CD8-positive, alpha-beta memory T cell (primary cell): Measurements from ENCODE around the gene TNPO3. TPM values are rescaled to one million over a fixed set of nuclear protein-coding genes. Genes with fewer than 3 reads are reported as not detected.
A peak's percentile ranks its signal among the peaks of the same experiment; 100 is the strongest.

Experiments
- CTCF ChIA-PET: fragments of 350-600 bp; sonication (Branson Sonifier 250); formaldehyde crosslinking; loops from one replicate; lab custom pipeline; 2021; ENCODE audit warnings: antibody characterized with exemption; lab: Charles Lee
- POLR2A ChIA-PET: fragments of 350-600 bp; sonication (Branson Sonifier 250); formaldehyde crosslinking; loops from one replicate; lab custom pipeline; 2021; ENCODE audit warnings: antibody characterized with exemption; lab: Charles Lee
- DNase-seq, 5 donors: peaks; one replicate each; pipeline versions ENCODE4 v3.0.0 to v3.0.0-alpha.2; 2020 to 2022; ENCODE audit warnings: mixed read lengths in 1 of 5
- H3K27ac ChIP-seq: one replicate; pipeline ENCODE4 v1.7.0; 2013; ENCODE audit warnings: low read depth, mild to moderate bottlenecking, low read length, moderate library complexity
- H3K27me3 ChIP-seq: 2 replicates; pipeline ENCODE4 v1.7.0; 2013; ENCODE audit warnings: low read length, mild to moderate bottlenecking; ENCODE audit not compliant: insufficient read depth, poor library complexity, severe bottlenecking
- H3K36me3 ChIP-seq: 2 replicates; pipeline ENCODE4 v1.7.0; 2013; ENCODE audit warnings: mild to moderate bottlenecking, low read length, moderate library complexity; ENCODE audit not compliant: insufficient read depth
- H3K4me1 ChIP-seq: 2 replicates; pipeline ENCODE4 v1.7.0; 2013; ENCODE audit warnings: mild to moderate bottlenecking, low read length, moderate library complexity; ENCODE audit not compliant: insufficient read depth
- H3K4me3 ChIP-seq: 2 replicates; pipeline ENCODE4 v1.7.0; 2013; ENCODE audit warnings: mild to moderate bottlenecking, low read length
- H3K9me3 ChIP-seq: 2 replicates; pipeline ENCODE4 v1.7.0; 2013; ENCODE audit warnings: mild to moderate bottlenecking, low read length
- H3K27ac Mint-ChIP-seq, 8 donors: one replicate each; pipeline ENCODE4 v1.8.0; 2020 to 2021; ENCODE audit warnings: mixed read lengths in 8 of 8, mild to moderate bottlenecking in 6 of 8, inconsistent platforms in 3 of 8, moderate library complexity in 3 of 8
- H3K27me3 Mint-ChIP-seq, 2 donors: one replicate each; pipeline ENCODE4 v1.8.0; 2020 to 2021; ENCODE audit warnings: mixed read lengths in 2 of 2, mild to moderate bottlenecking in 1 of 2, moderate library complexity in 1 of 2
- H3K36me3 Mint-ChIP-seq, 3 donors: one replicate each; pipeline ENCODE4 v1.8.0; 2020 to 2021; ENCODE audit warnings: mixed read lengths in 3 of 3, inconsistent platforms in 1 of 3, mild to moderate bottlenecking in 1 of 3
- H3K4me1 Mint-ChIP-seq, 3 donors: one replicate each; pipeline ENCODE4 v1.8.0; 2020 to 2021; ENCODE audit warnings: mixed read lengths in 3 of 3, inconsistent platforms in 1 of 3, mild to moderate bottlenecking in 1 of 3
- H3K4me3 Mint-ChIP-seq, 7 donors: one replicate each; pipeline ENCODE4 v1.8.0; 2020 to 2021; ENCODE audit warnings: mixed read lengths in 7 of 7, mild to moderate bottlenecking in 6 of 7, moderate library complexity in 4 of 7, inconsistent platforms in 2 of 7
- H3K9me3 Mint-ChIP-seq, 5 donors: one replicate each; pipeline ENCODE4 v1.8.0; 2020 to 2022; ENCODE audit warnings: mixed read lengths in 5 of 5, mild to moderate bottlenecking in 3 of 5, moderate library complexity in 2 of 5, inconsistent platforms in 1 of 5
- polyA plus RNA-seq: library from polyadenylated mRNA; unstranded; fragments of 300-500 nt; fragmentation: Illumina TruSeq; gene quantifications from one replicate; pipeline ENCODE4 v1.2.3, GENCODE V29; 2021
- total RNA-seq, 2 experiments: library from RNA; stranded (reverse); gene quantifications; one replicate each; pipeline ENCODE4 v1.2.3, GENCODE V29; 2021

The TNPO3 gene
- total RNA-seq (10 to 100 TPM; 80.5 to 82.1 TPM), polyA plus RNA-seq (43.1 TPM)

GRCh38 chr7:129054438-129055293 lies at the start of gene TNPO3:
TNPO3 (minus strand) TSS chr7:129055111; CDS start chr7:129054770, 341 bp downstream.
- ChIA-PET POLR2A (interaction anchor here (0.9 kb wide), 2 partner anchors 9 to 12 kb away, joined by 3 to 6 read pairs; no protein-coding TSS in a partner anchor), CTCF (interaction anchor here (1.2 to 1.9 kb wide), 2 partner anchors 37 to 171 kb away, joined by 3 to 7 read pairs; no protein-coding TSS in a partner anchor)
- DNase-seq, result peak; percentile 85 to 92 (median 86)
- H3K36me3 Mint-ChIP-seq, result peaks cover 0 to 36% (median 1%) of the 10 kb centered on the region in 3 donors
- Histone ChIP-seq H3K36me3 (no peaks in the 10 kb centered on the region), H3K4me3 (peak within 1 kb of the TSS; percentile 90), H3K9me3 (no peaks in the 10 kb centered on the region), H3K27ac (peak within 1 kb of the TSS; percentile 97), H3K27me3 (no peaks in the 10 kb centered on the region), H3K4me1 (peaks cover 31% of the 10 kb centered on the region)
- H3K4me1 Mint-ChIP-seq, result peaks cover 34 to 48% (median 47%) of the 10 kb centered on the region in 3 donors
- peak within 1 kb of the TSS; percentile 91 to 99 (median 96) for H3K4me3 Mint-ChIP-seq
- peak within 1 kb of the TSS; percentile 90 to 100 (median 99) for H3K27ac Mint-ChIP-seq
- H3K27me3 Mint-ChIP-seq, result peaks cover 6 to 14% of the 10 kb centered on the region in 2 donors
- no peaks in the 10 kb centered on the region for H3K9me3 Mint-ChIP-seq

- Histone ChIP-seq H3K9me3 (no peaks in the 10 kb centered on the region), H3K4me3 (no peak overlapping the region), H3K27ac (no peak overlapping the region), H3K27me3 (no peaks in the 10 kb centered on the region), H3K36me3 (no peaks in the 10 kb centered on the region), H3K4me1 (no peaks in the 10 kb centered on the region)
- no peak overlapping the region for H3K27ac Mint-ChIP-seq
- H3K27me3 Mint-ChIP-seq, result peaks cover 2 to 6% of the 10 kb centered on the region in 2 donors
- ChIA-PET CTCF (no interaction called here), POLR2A (no interaction called here)
- no peak overlapping the region for H3K4me3 Mint-ChIP-seq
- DNase-seq, result no peak
- no peaks in the 10 kb centered on the region for H3K36me3 Mint-ChIP-seq
- no peaks in the 10 kb centered on the region for H3K9me3 Mint-ChIP-seq
- no peaks in the 10 kb centered on the region for H3K4me1 Mint-ChIP-seq
These were observed 48.8 kb upstream of the TNPO3 start for GRCh38 chr7:129103561-129104324.

GRCh38 chr7:129101746-129102145 lies 46.8 kb upstream of the TNPO3 start:
- H3K4me3 Mint-ChIP-seq, result no peak overlapping the region
- DNase-seq, result no peak
- no peaks in the 10 kb centered on the region for H3K4me1 Mint-ChIP-seq
- no peak overlapping the region for H3K27ac Mint-ChIP-seq
- peaks cover 0 to 4% of the 10 kb centered on the region in 2 donors for H3K27me3 Mint-ChIP-seq
- Histone ChIP-seq H3K36me3 (no peaks in the 10 kb centered on the region), H3K9me3 (no peaks in the 10 kb centered on the region), H3K27ac (no peak overlapping the region), H3K4me3 (no peak overlapping the region), H3K27me3 (no peaks in the 10 kb centered on the region), H3K4me1 (no peaks in the 10 kb centered on the region)
- ChIA-PET CTCF (interaction anchor here (1.9 kb wide), 1 partner anchor 11 kb away, joined by 11 read pairs; no protein-coding TSS in a partner anchor), POLR2A (no interaction called here)
- H3K9me3 Mint-ChIP-seq, result no peaks in the 10 kb centered on the region
- no peaks in the 10 kb centered on the region for H3K36me3 Mint-ChIP-seq

- Histone ChIP-seq H3K4me1 (peaks cover 1% of the 10 kb centered on the region), H3K9me3 (no peaks in the 10 kb centered on the region), H3K36me3 (no peaks in the 10 kb centered on the region), H3K27ac (no peak overlapping the region), H3K27me3 (no peaks in the 10 kb centered on the region), H3K4me3 (no peak overlapping the region)
- Mint-ChIP-seq H3K27ac (no peak overlapping the region), H3K4me3 (no peak overlapping the region), H3K9me3 (no peaks in the 10 kb centered on the region), H3K4me1 (peaks cover 0 to 3% (median 0%) of the 10 kb centered on the region in 3 donors), H3K36me3 (no peaks in the 10 kb centered on the region), H3K27me3 (peaks cover 0 to 6% of the 10 kb centered on the region in 2 donors)
- no peak for DNase-seq
- ChIA-PET CTCF (interaction anchor here (1.9 kb wide), 1 partner anchor 10 kb away, joined by 11 read pairs; no protein-coding TSS in a partner anchor), POLR2A (no interaction called here)
These were observed 45.9 kb upstream of the TNPO3 start for GRCh38 chr7:129100827-129101166.

- no peaks in the 10 kb centered on the region for H3K36me3 Mint-ChIP-seq
- no peak overlapping the region for H3K27ac Mint-ChIP-seq
- Histone ChIP-seq H3K4me3 (no peak overlapping the region), H3K36me3 (no peaks in the 10 kb centered on the region), H3K9me3 (no peaks in the 10 kb centered on the region), H3K27ac (no peak overlapping the region), H3K27me3 (no peaks in the 10 kb centered on the region), H3K4me1 (peaks cover 13% of the 10 kb centered on the region)
- H3K4me3 Mint-ChIP-seq, result no peak overlapping the region
- no peaks in the 10 kb centered on the region for H3K9me3 Mint-ChIP-seq
- CTCF ChIA-PET, result interaction anchor here (2.1 kb wide), 1 partner anchor 9 kb away, joined by 5 read pairs; no protein-coding TSS in a partner anchor
- peaks cover 0 to 6% of the 10 kb centered on the region in 2 donors for H3K27me3 Mint-ChIP-seq
- peaks cover 7 to 12% (median 8%) of the 10 kb centered on the region in 3 donors for H3K4me1 Mint-ChIP-seq
- POLR2A ChIA-PET, result no interaction called here
- DNase-seq, result no peak
These were observed 43.6 kb upstream of the TNPO3 start for GRCh38 chr7:129098409-129099084.

- Histone ChIP-seq H3K4me3 (no peak overlapping the region), H3K9me3 (no peaks in the 10 kb centered on the region), H3K4me1 (peaks cover 13% of the 10 kb centered on the region), H3K36me3 (no peaks in the 10 kb centered on the region), H3K27me3 (no peaks in the 10 kb centered on the region), H3K27ac (no peak overlapping the region)
- CTCF ChIA-PET, result no interaction called here
- Mint-ChIP-seq H3K36me3 (no peaks in the 10 kb centered on the region), H3K27me3 (peaks cover 3 to 8% of the 10 kb centered on the region in 2 donors), H3K4me1 (peaks cover 11 to 18% (median 15%) of the 10 kb centered on the region in 3 donors), H3K9me3 (no peaks in the 10 kb centered on the region), H3K4me3 (peak overlapping the region in 2 of 7 donors; percentile 33 to 35), H3K27ac (peak overlapping the region in 6 of 8 donors; percentile 13 to 80 (median 42))
- peak in 2 of 5 donors; percentile 16 to 43 for DNase-seq
- POLR2A ChIA-PET, result interaction anchor here (0.6 kb wide), 1 partner anchor 184 kb away, joined by 3 read pairs; no protein-coding TSS in a partner anchor
These were observed 40.3 kb upstream of the TNPO3 start for GRCh38 chr7:129095258-129095657.

- Mint-ChIP-seq H3K27ac (no peak overlapping the region), H3K4me3 (no peak overlapping the region), H3K27me3 (peaks cover 3 to 8% of the 10 kb centered on the region in 2 donors), H3K9me3 (no peaks in the 10 kb centered on the region), H3K4me1 (peaks cover 11 to 18% (median 15%) of the 10 kb centered on the region in 3 donors), H3K36me3 (no peaks in the 10 kb centered on the region)
- Histone ChIP-seq H3K4me3 (no peak overlapping the region), H3K27me3 (no peaks in the 10 kb centered on the region), H3K27ac (no peak overlapping the region), H3K36me3 (no peaks in the 10 kb centered on the region), H3K4me1 (peaks cover 13% of the 10 kb centered on the region), H3K9me3 (no peaks in the 10 kb centered on the region)
- DNase-seq, result no peak
- ChIA-PET POLR2A (no interaction called here), CTCF (no interaction called here)
These were observed 39.6 kb upstream of the TNPO3 start for GRCh38 chr7:129094501-129094900.
